ENCODE data around the gene FOXI2.

The FOXI2 gene

DNA sequence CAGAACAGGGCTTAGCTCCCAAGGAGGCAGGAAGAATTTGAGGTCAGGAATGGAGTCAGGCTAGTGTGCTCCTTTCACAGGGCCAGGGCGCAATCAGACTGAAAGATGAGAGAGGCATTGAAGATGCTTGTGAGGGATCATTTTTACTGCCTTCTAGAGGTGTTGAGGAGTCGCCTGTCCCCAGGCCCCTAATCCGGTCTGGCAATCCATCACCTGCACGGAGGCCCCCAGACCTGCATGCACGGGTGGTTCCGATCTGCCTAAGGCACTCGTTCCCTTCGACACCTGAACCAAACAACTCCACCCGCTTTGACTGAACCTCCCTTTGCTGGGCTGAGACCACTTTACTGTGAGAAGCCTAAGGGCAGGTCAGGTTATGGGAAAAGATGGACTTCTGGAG, 8.0 kb downstream of the FOXI2 start:
- DNase-seq: no peak

DNA sequence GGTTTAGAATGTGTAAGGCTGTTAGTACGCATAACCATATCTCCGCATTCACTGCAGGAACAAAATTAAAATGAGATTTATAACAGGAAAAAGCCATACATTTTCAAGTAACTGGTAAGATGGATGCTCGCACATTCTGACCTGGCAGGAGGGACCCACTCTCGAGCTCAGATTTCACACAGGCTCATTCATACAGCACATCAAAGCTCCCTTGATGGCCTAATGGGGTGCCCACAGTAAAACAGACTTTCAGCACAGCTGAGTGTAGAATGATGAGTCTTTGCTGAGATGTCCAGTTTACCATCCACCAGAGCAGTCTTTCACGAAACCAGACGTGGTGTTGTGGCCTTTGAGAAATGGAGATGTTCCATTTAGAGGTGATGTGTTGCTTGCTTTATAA, 8.9 kb downstream of the FOXI2 start:
- DNase-seq: no peak

DNA sequence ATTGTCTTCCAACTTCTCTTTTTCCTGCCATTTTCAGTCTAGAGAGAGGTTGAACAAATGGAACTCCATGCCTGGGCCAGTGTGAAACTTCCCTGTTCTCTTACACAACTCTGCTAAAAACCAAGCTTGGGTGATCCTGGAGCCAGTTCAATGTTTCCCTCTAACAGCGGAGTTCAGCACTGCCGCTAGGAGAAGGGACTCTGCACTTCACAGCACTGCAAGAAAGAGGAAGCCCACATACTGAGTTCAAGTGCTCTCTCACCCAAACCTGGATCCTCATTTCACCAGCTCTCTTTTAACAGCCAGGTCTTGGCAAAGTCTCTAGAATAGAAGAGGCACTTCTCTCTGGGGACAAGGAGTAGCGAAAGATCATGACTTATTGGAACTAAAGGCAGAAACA, 18.8 kb downstream of the FOXI2 start:
- DNase-seq: no peak

DNA sequence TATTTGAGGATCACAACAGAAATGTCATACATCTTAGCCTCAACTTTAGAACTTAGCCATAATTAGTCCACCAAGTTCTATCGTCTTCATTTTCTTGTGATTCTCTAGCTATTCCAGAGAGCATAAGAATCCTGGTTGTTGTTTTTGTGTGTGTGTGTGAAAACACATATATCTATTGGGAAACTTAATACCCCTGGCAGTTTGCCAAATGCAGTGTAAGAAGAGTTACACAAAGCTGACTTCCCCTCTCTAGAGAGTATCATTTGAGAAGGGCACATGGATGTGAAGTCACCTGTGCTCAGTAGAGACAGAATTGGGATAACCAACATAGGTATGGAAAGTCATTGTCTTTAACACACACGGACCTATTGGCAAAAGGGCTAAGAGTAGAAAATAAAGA, 19.3 kb downstream of the FOXI2 start:
- DNase-seq: no peak

DNA sequence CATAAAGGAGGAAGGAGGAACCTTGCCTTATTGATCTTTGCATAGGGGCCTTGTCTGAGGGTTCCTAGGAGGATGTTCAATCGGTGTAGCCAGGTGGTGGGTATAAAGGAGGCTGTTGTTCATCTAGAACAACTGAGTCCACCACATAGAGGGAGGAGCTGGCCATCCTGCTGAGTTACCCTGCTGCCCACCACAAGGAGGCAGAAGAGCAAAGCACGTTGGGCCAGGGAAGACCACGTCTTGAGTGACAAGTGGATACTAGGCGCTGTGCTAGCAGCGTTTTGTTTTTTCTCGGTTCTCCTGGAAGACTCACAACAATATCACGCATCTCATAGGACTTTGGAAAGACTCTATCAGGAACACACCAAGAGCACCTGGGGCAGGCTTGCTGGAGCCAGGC, 20.0 kb downstream of the FOXI2 start:
- DNase-seq: no peak

DNA sequence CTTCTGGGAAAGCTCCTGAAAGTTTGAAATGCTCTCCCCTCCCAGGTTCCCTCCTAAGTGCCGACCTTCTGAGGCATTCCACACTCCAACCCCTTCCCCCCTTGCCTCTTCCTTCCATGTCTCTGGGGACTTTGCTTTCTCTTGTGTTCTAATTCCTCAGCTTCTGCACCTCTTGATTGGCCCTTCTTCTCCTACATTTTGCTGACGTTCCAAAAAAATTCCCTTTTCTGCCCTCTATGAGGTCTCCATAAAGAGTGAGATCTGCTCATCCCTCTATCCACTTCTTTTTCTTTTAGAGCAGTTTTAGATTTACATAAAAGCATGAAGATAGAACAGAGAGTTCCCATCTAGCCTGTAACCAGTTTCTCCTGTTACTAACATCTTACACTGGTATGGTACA, 22.3 kb downstream of the FOXI2 start:
- DNase-seq: no peak

DNA sequence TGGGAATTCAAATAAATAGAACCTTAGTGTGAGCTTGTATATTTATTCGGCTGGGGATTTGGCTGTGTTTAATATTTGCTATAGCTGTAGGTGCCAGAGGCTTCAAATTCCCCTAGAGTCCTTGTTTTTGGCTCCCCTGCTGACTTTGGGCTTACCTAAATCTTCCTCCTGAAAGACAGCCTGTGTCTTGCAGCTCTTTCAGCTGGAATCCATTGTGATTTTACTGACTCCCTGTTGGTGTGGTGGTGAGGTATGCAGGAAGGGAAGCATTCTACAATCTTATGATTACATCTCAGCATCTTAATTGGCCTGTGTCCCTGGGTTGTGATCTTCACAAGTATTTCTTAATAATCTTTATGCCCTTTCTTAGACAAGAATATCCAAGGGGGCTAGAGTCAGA, 25.9 kb downstream of the FOXI2 start:
- no peak for DNase-seq

DNA sequence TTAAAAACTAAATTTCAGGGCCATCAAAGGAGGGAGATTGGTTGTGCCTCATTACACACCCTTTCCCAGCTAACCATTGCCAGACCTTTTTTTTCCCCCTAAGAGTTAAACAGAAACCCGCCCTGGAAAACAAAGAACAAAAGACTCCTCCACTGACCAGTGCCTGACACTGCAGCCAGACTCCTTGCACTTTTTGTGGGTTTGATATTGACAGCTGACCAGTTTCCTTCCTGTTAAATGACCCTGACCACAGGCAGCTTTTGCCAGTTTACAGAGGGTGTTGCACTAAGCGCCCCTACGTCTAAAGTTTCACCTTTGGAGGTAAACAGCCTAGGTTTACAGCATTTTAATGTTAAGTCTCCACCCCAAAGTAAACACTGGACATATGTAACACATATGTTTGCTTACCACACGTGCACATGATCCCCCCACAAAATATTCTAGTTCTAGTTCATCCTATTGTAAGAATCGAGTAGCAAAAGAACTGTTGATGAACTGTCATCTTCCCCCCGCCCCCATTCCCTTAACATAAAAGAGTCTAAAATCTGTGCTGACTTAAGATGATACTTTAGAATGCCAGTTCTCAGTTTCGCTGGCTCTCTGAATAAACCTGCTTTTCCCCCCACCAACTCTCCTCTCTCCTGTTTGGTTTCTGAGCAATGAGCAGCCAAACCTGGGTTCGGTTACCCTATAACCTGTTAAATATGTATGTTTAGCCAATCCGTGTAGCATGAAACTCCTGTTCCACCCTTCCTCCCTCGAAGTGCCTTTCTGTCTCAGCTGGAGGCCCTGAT, 38.0 kb downstream of the FOXI2 start:
- no peak for DNase-seq

DNA sequence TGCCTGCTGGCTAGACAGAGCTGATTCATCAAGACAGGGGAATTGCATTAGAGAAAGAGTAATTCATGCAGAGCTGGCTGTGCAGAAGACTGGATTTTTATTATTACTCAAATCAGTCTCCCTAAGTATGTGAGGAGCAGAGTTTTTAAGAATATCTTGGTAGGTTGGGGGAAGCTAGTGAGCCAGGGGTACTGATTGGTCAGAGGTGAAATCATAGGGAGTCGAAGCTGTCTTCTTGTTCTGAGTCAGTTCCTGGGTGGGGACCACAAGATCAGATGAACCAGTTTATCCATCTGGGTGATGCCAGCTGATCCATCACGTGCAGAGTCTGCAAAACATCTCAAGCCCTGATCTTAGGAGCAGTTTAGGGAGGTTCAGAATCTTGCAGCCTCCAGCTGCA, 39.8 kb downstream of the FOXI2 start:
- no peak for DNase-seq

DNA sequence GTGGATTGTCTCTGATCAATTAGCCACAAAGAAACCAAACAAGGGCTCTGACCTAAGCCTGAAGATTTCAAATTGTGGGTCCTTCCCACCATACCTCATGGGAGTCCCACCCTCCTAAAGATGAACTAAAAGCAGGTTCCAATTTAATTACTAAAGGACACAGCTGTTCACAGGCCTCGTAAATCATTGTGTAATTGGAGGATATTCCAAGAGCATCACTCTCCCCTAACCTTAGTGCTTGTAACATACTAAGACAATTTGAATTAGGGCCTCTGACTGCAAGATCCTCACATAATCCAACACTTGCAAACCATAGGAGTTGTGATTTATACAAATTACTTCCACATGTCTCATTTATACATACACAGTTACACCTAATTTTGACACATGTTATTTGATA, 44.4 kb downstream of the FOXI2 start:
- DNase-seq: no peak

DNA sequence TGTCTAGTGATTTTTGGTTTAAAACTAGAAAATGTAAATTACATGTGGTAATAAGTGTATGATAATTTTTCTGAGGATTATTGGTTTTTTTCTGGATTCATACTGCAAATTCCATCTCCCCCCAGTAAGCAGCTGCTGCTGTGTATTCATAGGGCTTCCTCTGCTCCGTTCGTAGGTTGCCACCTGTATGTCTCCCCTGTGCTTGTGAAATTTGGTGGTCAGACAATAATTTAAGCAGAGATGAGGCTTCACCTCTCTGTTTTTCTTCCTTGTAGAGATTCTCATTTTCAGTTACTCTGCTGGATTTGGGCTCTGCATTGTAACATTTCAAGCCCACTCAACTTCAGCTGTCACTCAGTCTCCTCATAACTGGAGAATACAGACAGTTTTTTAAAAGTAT, 50.9 kb downstream of the FOXI2 start:
- DNase-seq: no peak

DNA sequence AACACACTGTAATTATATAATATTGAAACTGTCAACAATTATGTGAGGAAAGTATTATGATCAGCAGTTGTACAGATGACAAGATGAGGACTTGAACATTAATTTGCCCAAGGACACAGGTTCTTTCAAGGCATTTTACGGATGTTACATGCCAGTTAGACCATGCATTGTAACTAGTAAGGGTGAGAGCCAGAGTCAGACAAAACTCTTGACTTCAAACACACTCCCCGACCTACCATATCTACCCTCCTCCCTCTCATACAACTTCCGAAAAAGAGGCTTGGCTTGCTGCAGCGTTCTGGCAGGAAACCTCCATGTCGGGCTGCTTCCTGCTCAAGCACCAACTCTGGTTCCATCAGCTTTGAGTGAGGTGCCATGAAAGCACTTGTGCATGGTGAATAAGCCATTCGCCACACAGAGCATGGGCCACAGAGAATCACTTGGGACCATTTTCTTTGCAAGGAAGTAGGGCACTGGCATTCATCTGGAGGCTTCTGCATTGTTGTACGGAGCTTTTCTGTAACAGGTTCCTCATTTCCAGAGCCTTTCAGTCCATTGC, 53.2 kb downstream of the FOXI2 start:
- no peak for DNase-seq

All from activated CD4-positive, alpha-beta T cell treated with anti-CD3 and anti-CD28 coated beads, Interleukin-2, amount 50 U/mL, for 1 hour (primary cell).